Measurements from ENCODE around the gene IL12RB1.
"Not testable (repeated sequence)": the region's sequence is repeated elsewhere in the genome, so short reads cannot be mapped to it uniquely, and the experiment has no call there.

The IL12RB1 gene

DNA sequence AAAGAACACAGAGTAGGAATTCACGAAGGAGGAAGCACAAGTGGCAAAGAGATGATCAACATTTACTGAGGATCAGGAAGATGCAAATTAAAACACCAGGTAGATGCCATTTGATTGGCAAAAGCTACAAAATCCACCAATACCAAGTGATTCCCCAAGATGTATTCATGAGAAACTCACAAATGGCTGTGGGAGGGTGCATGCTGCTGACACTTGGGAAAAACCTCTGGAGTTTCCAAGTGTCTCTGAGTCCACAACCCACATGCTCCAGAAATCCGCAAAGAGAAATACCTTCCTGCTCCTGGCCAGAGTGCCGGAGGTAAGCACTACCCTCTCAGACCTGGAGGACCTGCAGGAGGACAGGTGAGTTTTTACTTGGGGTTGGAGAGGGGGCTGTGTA lies 43.1 kb downstream of the IL12RB1 start:
- no peak overlapping the region for H2AFZ ChIP-seq (ENCODE audit: low read depth, low read length)
- H3K4me1 ChIP-seq (ENCODE audit: insufficient read depth, low read length): peaks cover 27% of the 10 kb centered on the region
- H3K9ac ChIP-seq (ENCODE audit: low read depth, low read length): peak overlapping the region; percentile 54
- no peak for DNase-seq
- ATAC-seq (ENCODE audit: insufficient read depth, low read depth): no peak
- TF ChIP-seq CTCF (IDR thresholded peaks at IDR 0.05; ENCODE audit: borderline replicate concordance, extremely low read depth, low read length, poor library complexity, severe bottlenecking) (no peak), EZH2 (IDR thresholded peaks at IDR 0.05; ENCODE audit: borderline replicate concordance, low read depth, low read length, severe bottlenecking) (no peak)
- no peaks in the 10 kb centered on the region for H3K79me2 ChIP-seq (ENCODE audit: insufficient read depth, low read length)
- H3K9me3 ChIP-seq (ENCODE audit: insufficient read depth, low read length, severe bottlenecking): peaks cover 6% of the 10 kb centered on the region
- H3K4me2 ChIP-seq (ENCODE audit: insufficient read depth, low read length): no peak overlapping the region
- peak overlapping the region; percentile 88 for H3K27ac ChIP-seq (ENCODE audit: low read length)
- H3K36me3 ChIP-seq (ENCODE audit: insufficient read depth, low read length): no peaks in the 10 kb centered on the region
- H3K27me3 ChIP-seq (ENCODE audit: insufficient read depth, low read length, poor library complexity): no peaks in the 10 kb centered on the region
- H3K4me3 ChIP-seq (ENCODE audit: low read depth in 1 of 2, low read length in 2 of 2): no peak overlapping the region
- H4K20me1 ChIP-seq (ENCODE audit: insufficient read depth, low read length): no peaks in the 10 kb centered on the region

- DNase-seq: no peak
- Histone ChIP-seq H3K36me3 (ENCODE audit: insufficient read depth, low read length) (no peaks in the 10 kb centered on the region), H3K9me3 (ENCODE audit: insufficient read depth, low read length, severe bottlenecking) (peaks cover 6% of the 10 kb centered on the region), H3K4me2 (ENCODE audit: insufficient read depth, low read length) (no peak overlapping the region), H3K79me2 (ENCODE audit: insufficient read depth, low read length) (no peaks in the 10 kb centered on the region), H3K27me3 (ENCODE audit: insufficient read depth, low read length, poor library complexity) (no peaks in the 10 kb centered on the region), H3K4me3 (ENCODE audit: low read depth in 1 of 2, low read length in 2 of 2) (no peak overlapping the region), H3K27ac (ENCODE audit: low read length) (no peak overlapping the region), H3K9ac (ENCODE audit: low read depth, low read length) (no peak overlapping the region), H4K20me1 (ENCODE audit: insufficient read depth, low read length) (no peaks in the 10 kb centered on the region), H3K4me1 (ENCODE audit: insufficient read depth, low read length) (peaks cover 26% of the 10 kb centered on the region), H2AFZ (ENCODE audit: low read depth, low read length) (no peak overlapping the region)
- ATAC-seq (ENCODE audit: insufficient read depth, low read depth): no peak
- TF ChIP-seq CTCF (IDR thresholded peaks at IDR 0.05; ENCODE audit: borderline replicate concordance, extremely low read depth, low read length, poor library complexity, severe bottlenecking) (no peak), EZH2 (IDR thresholded peaks at IDR 0.05; ENCODE audit: borderline replicate concordance, low read depth, low read length, severe bottlenecking) (no peak)
Measured at GRCh38 chr19:18041054-18041453, 45.7 kb downstream of the IL12RB1 start.

DNA sequence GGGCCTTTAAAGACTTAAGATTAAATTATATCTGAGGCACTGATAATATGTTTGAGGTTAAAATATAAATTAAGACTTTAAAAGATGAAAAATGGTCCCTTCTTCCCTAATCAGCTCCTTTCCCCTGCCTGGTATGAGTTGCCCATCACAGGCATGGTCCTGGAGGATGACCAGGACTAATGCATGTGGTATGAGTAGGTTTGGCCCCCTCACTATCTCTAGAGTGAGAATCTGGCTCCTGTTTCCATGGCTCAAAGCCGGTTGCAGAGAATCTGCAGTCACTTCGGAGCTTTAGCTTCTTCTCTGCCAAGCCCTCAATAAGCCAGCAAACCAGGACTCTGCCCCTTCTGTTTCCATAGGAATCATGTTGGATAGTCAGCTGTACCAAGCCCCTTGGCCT lies 54.6 kb downstream of the IL12RB1 start:
- H3K4me2 ChIP-seq (ENCODE audit: insufficient read depth, low read length); H3K4me1 ChIP-seq (ENCODE audit: insufficient read depth, low read length); H3K79me2 ChIP-seq (ENCODE audit: insufficient read depth, low read length); ATAC-seq (ENCODE audit: insufficient read depth, low read depth); H2AFZ ChIP-seq (ENCODE audit: low read depth, low read length); H3K4me3 ChIP-seq (ENCODE audit: low read depth in 1 of 2, low read length in 2 of 2); H3K27ac ChIP-seq (ENCODE audit: low read length); H3K9ac ChIP-seq (ENCODE audit: low read depth, low read length); DNase-seq; H3K9me3 ChIP-seq (ENCODE audit: insufficient read depth, low read length, severe bottlenecking); H3K27me3 ChIP-seq (ENCODE audit: insufficient read depth, low read length, poor library complexity); H4K20me1 ChIP-seq (ENCODE audit: insufficient read depth, low read length); H3K36me3 ChIP-seq (ENCODE audit: insufficient read depth, low read length): not testable (repeated sequence)

DNA sequence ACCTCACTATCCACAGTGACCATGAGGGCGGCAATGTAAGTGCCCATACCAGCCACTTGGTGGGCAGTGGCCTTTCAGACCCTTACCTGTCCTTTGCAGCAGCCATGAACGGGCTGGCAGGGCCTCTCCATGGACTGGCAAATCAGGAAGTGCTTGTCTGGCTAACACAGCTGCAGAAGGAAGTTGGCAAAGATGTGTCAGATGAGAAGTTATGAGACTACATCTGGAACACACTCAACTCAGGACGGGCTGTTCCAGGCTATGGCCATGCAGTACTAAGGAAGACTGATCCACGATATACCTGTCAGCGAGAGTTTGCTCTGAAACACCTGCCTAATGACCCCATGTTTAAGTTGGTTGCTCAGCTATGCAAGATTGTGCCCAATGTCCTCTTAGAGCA lies 55.3 kb downstream of the IL12RB1 start:
- DNase-seq; H3K4me1 ChIP-seq (ENCODE audit: insufficient read depth, low read length); H3K27me3 ChIP-seq (ENCODE audit: insufficient read depth, low read length, poor library complexity); H3K4me3 ChIP-seq (ENCODE audit: low read depth in 1 of 2, low read length in 2 of 2); H4K20me1 ChIP-seq (ENCODE audit: insufficient read depth, low read length); ATAC-seq (ENCODE audit: insufficient read depth, low read depth); H3K9me3 ChIP-seq (ENCODE audit: insufficient read depth, low read length, severe bottlenecking); H3K79me2 ChIP-seq (ENCODE audit: insufficient read depth, low read length); H3K36me3 ChIP-seq (ENCODE audit: insufficient read depth, low read length); H3K4me2 ChIP-seq (ENCODE audit: insufficient read depth, low read length); H3K9ac ChIP-seq (ENCODE audit: low read depth, low read length): not testable (repeated sequence)
- Histone ChIP-seq H3K27ac (ENCODE audit: low read length) (peak overlapping the region; percentile 61; the same call in 1 of the 2 replicates), H2AFZ (ENCODE audit: low read depth, low read length) (peak overlapping the region; percentile 52; the same call in 1 of the 2 replicates)
